NCI-H128 (cell line): ENCODE measurements around the gene NKX2-4.
"Not testable (repeated sequence)": the region's sequence is repeated elsewhere in the genome, so short reads cannot be mapped to it uniquely, and the experiment has no call there.

Experiments
- DNase-seq: peaks from one replicate; lab custom pipeline; 2025; ENCODE audit not compliant: unreplicated experiment; lab: John Stamatoyannopoulos, UW

The NKX2-4 gene

DNA sequence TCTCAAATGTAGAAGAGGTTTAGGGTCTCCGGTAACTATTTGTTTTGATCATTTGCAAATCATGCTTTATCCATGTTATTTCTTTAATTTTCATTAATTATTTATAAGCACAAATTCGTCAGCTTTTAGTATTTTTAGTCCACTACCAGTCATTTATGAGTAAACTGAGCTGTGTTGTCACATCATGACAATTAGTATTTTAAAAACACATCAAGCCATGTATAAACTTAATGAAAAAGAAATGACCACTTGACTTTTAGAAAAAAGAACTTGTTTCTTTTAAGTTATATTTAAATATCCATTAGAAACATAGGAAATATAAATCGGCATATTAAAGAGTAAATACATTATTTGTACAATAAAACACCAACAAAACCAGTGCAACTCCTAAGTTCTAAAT, 2.8 kb downstream of the NKX2-4 start:
- DNase-seq: no peak

DNA sequence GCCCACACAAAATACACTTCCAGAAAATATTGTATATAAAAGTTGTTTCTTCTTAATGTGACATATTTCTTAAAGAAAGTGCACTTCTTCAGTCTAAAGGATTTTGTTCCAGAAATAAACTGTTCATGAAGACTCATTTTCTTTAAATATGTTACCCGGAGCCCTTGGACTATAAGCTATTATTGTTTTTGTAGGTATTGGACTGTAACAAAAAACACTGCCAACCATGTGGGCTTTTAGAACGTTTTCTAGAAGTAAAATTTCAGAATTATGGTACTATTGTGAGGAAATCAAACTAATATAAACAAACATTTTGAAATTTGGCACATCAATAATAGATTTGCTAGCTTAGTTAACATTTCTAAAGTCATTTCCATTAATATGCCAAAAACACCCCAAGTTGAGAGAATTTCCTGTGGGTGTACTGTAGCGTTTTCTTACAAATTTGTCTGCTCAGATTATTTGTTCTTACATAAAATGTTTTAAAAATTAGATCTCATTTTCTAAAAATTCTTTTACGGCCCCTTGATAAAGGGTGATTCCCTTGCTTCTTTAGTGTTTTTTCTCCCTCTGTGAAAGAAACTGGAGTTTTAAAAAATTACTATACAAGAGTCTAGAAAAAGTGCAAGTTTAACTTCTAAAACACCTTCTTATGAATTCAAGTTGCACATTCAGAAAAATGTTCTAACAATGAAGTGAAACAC, 3.4 kb downstream of the NKX2-4 start:
- no peak for DNase-seq

DNA sequence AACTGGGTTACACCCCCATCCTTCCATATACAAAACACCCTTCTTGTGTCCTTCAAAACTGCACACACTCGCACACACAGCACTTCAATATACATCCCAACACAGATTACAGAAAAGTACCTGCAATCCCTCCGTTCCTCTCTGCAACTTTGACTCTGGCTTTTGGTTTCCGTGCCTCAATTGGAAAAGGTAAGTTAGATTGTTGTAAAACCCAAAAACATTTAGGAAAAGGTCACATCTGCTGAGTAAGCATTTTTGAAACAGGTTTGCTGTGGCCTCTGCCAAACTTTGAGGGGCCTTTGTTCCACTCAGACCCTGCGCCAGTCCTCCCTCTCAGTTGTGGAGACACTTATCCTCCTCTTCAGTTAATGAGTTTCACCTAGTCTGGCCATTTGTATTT, 4.2 kb downstream of the NKX2-4 start:
- no peak for DNase-seq

- DNase-seq: no peak
Measured at GRCh38 chr20:21391972-21392352, 5.4 kb downstream of the NKX2-4 start.

GRCh38 chr20:21391185-21391971, 5.9 kb downstream of the NKX2-4 start:
- DNase-seq: no peak

- DNase-seq: no peak
Measured at GRCh38 chr20:21390768-21391167, 6.6 kb downstream of the NKX2-4 start.

- no peak for DNase-seq
Measured at GRCh38 chr20:21389368-21389767, 8.0 kb downstream of the NKX2-4 start.

- DNase-seq: no peak
Measured at GRCh38 chr20:21388566-21388965, 8.8 kb downstream of the NKX2-4 start.

DNA sequence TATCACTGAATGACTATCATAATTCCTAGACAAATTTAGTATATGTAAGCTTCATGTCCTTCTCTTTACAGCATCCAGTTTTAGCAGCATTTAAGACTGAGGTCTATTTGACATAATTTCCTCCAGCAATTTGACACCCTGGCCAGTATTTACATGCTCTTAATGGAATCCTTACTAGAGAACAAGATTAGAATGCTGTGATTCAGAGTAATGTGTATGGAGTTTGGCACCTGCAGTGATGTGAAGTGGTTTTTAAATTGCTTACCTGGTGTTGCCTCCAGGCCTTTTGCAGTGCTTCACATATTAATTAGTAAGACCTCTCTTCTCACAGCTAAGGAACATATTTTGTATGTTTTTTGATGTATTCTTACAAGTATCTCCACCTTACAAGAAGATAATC, 9.8 kb downstream of the NKX2-4 start:
- DNase-seq: peak; percentile 68

DNA sequence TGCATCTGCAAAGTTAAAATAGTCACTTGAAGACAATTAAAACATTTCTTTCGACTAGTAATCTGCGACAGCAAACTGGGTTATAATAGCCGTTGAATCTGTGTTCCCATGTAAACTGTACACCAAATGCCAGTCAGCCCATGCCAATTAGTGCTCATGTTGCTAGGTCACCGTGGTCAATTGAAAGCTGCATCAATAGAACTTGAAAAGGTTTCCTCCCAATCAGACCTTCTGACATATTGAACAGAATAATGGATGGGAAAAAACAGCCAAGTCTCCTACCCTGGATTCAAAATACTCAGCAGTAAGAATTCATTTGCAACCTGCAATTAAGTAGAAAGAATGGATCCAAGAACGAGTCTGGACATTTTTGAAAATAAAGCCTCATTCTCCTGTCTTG, 11.2 kb downstream of the NKX2-4 start:
- no peak for DNase-seq

- no peak for DNase-seq
Measured at GRCh38 chr20:21384308-21384892, 12.9 kb downstream of the NKX2-4 start.

DNA sequence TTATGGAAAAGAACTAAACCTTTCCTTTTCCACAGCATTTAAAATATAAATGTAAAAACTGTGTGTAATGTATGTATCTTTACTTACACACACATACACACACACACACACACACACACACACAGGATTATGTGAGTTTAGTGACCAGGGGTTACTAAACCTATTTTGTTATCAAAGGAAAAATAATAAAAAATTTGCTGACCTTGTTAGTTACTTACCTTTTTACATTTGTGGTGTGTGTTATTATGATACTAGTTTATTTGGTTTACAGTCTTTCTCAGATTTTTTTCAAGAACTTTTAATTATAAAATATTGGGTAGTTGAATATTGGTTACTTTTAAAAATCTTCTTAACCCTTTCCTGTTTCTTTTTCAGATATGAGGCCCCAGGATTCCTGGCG, 15.7 kb downstream of the NKX2-4 start:
- no peak for DNase-seq

- DNase-seq: no peak
Measured at GRCh38 chr20:21380711-21381110, 16.6 kb downstream of the NKX2-4 start.

DNA sequence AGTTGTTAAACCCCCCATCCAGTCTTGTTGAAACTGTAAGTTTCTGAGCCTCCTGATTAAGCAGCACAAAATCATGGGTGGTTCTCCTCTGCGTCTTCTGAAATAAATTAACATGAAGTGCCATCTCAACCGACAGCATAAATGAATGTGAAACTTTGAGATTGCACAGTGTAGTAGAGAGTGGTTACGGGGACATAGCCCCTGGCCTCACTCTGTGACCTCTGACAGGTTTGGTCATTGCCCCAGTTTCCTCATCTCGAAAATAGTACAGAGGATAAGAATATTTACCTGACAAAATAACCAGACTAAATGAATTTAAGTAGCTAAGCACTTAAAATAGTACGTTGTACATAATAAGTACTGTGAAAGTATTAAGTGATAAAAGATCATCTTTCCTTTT, 19.1 kb downstream of the NKX2-4 start:
- DNase-seq: no peak

- no peak for DNase-seq
Measured at GRCh38 chr20:21377701-21378100, 19.6 kb downstream of the NKX2-4 start.

GRCh38 chr20:21376626-21377025, 20.7 kb downstream of the NKX2-4 start:
- DNase-seq: no peak

GRCh38 chr20:21373436-21373835, 23.9 kb downstream of the NKX2-4 start:
- DNase-seq: no peak

DNA sequence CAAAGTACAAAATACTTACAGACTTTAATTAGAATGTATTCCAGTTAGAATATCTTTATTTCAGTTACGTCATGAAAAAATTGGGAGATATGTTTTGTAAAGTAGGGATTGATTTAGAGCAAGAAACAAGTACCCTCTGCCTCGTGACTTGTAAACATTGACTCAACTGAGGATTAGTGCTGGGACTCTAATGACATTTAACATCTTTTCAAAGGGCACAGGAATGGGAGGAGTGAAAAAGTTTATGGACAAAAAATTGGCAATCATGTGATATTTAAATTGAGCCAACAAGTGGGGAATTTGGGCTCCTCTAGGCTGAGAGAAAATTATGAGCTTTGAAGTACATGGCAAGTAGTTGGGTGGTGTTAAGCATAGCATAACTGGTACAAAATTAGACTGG, 25.3 kb downstream of the NKX2-4 start:
- no peak for DNase-seq

GRCh38 chr20:21371193-21371592, 26.1 kb downstream of the NKX2-4 start:
- no peak for DNase-seq

DNA sequence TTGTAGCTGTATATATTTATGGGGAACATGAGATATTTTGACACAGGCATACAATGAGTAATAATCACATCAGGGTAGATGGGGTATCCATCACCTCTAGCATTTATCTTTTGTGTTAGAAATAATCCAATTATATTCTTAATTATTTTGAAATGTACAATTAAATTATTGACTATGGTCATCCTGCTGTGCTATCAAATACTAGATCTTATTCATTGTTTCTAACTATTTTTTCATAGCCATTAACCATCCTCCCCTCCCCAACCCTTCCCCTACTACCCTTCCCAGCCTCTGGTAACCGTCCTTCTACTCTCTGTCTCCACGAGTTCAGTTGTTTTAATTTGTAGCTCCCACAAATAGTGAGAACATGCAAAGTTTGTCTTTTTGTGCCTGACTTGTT, 28.5 kb downstream of the NKX2-4 start:
- no peak for DNase-seq

DNA sequence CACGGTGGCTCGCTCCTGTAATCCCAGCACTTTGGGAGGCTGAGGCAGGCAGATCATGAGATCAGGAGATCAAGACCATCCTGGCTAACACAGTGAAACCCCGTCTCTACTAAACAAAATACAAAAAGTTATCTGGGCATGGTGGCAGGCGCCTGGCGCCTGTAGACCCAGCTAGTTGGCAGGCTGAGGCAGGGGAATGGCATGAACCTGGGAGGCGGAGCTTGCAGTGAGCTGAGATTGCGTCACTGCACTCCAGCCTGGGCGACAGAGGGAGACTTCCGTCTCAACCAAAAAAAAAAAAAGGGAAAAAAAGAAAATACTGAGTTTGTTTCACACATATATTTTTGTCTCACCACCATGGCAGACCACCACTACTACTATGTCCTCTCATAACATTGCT, 31.1 kb downstream of the NKX2-4 start:
- not testable (repeated sequence) for DNase-seq

GRCh38 chr20:21365771-21366170, 31.6 kb downstream of the NKX2-4 start:
- no peak for DNase-seq
